ENCODE measurements around the gene PCDHGA2. TPM values are rescaled to one million over a fixed set of nuclear protein-coding genes. Genes with fewer than 3 reads are reported as not detected.

PCDHGA2 gene
- total RNA-seq, 2 donors from 2014 or later: 8.5 to 13.8 TPM

- TF ChIP-seq, protein P1, sequence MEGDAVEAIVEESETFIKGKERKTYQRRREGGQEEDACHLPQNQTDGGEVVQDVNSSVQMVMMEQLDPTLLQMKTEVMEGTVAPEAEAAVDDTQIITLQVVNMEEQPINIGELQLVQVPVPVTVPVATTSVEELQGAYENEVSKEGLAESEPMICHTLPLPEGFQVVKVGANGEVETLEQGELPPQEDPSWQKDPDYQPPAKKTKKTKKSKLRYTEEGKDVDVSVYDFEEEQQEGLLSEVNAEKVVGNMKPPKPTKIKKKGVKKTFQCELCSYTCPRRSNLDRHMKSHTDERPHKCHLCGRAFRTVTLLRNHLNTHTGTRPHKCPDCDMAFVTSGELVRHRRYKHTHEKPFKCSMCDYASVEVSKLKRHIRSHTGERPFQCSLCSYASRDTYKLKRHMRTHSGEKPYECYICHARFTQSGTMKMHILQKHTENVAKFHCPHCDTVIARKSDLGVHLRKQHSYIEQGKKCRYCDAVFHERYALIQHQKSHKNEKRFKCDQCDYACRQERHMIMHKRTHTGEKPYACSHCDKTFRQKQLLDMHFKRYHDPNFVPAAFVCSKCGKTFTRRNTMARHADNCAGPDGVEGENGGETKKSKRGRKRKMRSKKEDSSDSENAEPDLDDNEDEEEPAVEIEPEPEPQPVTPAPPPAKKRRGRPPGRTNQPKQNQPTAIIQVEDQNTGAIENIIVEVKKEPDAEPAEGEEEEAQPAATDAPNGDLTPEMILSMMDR (IDR thresholded peaks at IDR 0.05): no peak
- H3K4me3 ChIP-seq: peak overlapping the region; percentile 76
- ATAC-seq (ENCODE audit: insufficient number of reproducible peaks, low FRiP score, low read depth) (no peak), DNase-seq (ENCODE audit: low spot score) (no peak)
- peaks cover 60% of the 10 kb centered on the region for H3K9me3 ChIP-seq
- no peaks in the 10 kb centered on the region for H3K27me3 ChIP-seq (replicated peaks; ENCODE audit: insufficient read depth)
- peaks cover 31% of the 10 kb centered on the region for H3K36me3 ChIP-seq
- H3K4me1 ChIP-seq (ENCODE audit: control insufficient read depth in 1 of 2, low read depth in 2 of 2): peaks cover 0 to 12% of the 10 kb centered on the region in 2 donors
- no peak overlapping the region for H3K27ac ChIP-seq
These were observed 19.4 kb upstream of the PCDHGA2 start for GRCh38 chr5:141319202-141319601.

GRCh38 chr5:141319699-141320098 lies 18.9 kb upstream of the PCDHGA2 start:
- TF ChIP-seq, protein P1 (IDR thresholded peaks at IDR 0.05): no peak
- H3K27ac ChIP-seq: peak overlapping the region in 1 of 2 donors; percentile 84
- peaks cover 58% of the 10 kb centered on the region for H3K9me3 ChIP-seq
- peaks cover 0 to 12% of the 10 kb centered on the region in 2 donors for H3K4me1 ChIP-seq (ENCODE audit: control insufficient read depth in 1 of 2, low read depth in 2 of 2)
- no peaks in the 10 kb centered on the region for H3K27me3 ChIP-seq (replicated peaks; ENCODE audit: insufficient read depth)
- peak overlapping the region; percentile 76 for H3K4me3 ChIP-seq
- H3K36me3 ChIP-seq: peaks cover 31% of the 10 kb centered on the region
- ATAC-seq (ENCODE audit: insufficient number of reproducible peaks, low FRiP score, low read depth) (no peak), DNase-seq (ENCODE audit: low spot score) (no peak)

DNA sequence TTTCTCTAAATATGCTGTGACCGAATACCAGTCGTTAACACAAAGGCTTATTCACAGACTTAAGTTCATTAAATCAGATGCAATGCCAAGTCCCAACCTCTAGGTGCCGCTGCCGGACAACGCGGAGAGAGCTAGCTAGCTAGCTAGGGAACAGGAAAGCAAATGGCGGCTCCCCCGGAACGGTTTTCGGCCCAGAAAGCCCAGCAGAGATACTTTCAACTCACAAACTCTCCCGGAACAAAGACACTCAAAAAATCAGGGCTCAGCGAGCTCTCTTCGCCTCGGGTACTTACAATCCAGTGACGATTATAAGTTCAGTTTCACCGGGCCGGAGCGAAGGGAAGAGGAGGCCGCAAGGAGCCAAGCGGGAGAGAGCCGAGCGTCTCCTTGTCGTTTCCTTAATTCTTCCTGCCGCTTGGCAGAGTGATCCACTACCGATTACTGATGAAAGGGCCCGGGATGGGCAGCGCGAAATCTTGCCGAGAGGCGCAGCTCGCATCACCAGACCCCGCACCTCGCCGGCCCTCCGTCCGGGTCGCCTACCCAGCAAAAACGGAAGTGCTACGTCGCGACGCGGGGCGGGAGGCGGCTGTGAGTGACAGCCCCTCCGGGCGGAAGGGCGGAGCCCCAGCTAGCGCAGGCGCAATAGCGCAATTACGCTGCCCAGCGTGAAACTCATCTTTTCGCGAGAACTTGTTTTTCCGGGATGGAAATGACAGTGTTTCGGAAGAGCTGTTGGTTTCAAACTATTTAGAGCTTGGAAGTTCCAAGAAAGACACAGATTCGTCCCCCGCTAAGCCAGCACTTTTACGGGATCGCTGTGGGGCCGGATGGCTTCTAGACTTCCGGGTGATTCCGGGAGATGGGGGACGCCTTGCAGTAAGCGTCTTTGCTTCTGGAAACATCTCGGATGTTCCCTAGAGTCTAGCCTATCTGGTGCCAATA lies 18.1 kb upstream of the PCDHGA2 start, which contains the start of gene TAF7:
Gene TAF7, minus strand, starts transcription at position 560 of the 945 bp plus-strand sequence. CDS start 740 bp downstream, outside the sequence.
- peaks cover 31% of the 10 kb centered on the region for H3K36me3 ChIP-seq

DNA sequence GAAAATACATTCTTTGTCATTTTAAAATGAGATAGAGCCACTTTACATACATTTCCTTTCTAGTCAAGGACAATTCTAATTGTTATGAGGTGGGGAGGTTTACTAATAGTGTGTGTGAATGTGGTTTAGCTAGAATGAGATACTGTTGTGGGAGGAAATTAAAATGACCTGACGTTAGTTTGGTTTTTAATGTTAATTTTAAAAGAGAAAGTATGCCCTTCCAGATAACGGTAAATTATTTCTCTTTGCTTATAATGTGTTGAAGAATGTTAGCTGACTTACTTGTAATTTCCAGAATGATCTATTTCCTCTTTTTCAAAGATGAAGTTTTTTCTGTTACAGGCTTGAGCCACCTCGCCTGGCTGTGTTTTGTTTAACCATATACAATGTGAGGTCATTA lies 16.3 kb upstream of the PCDHGA2 start:
- TF ChIP-seq, protein P1 (IDR thresholded peaks at IDR 0.05): no peak
- Histone ChIP-seq H3K27ac (no peak overlapping the region), H3K27me3 (replicated peaks; ENCODE audit: insufficient read depth) (no peaks in the 10 kb centered on the region), H3K9me3 (peaks cover 33% of the 10 kb centered on the region), H3K4me3 (no peak overlapping the region), H3K36me3 (peaks cover 17% of the 10 kb centered on the region), H3K4me1 (ENCODE audit: control insufficient read depth in 1 of 2, low read depth in 2 of 2) (peaks cover 0 to 12% of the 10 kb centered on the region in 2 donors)
- ATAC-seq (ENCODE audit: insufficient number of reproducible peaks, low FRiP score, low read depth): no peak
- DNase-seq (ENCODE audit: low spot score): no peak

More for the DNA sequence above, 18.1 kb upstream of the PCDHGA2 start, which contains the start of gene TAF7:
- Histone ChIP-seq H3K4me1 (ENCODE audit: control insufficient read depth in 1 of 2, low read depth in 2 of 2) (peaks cover 0 to 12% of the 10 kb centered on the region in 2 donors), H3K27me3 (replicated peaks; ENCODE audit: insufficient read depth) (no peaks in the 10 kb centered on the region), H3K27ac (peak within 1 kb of the TSS; percentile 84 to 95), H3K9me3 (peaks cover 50% of the 10 kb centered on the region), H3K4me3 (peak within 1 kb of the TSS; percentile 76)
- ATAC-seq (ENCODE audit: insufficient number of reproducible peaks, low FRiP score, low read depth) (peak; percentile 94), DNase-seq (ENCODE audit: low spot score) (peak; percentile 38)
- TF ChIP-seq, protein P1 (IDR thresholded peaks at IDR 0.05): peak; percentile 74
